GM12878 (cell line): ENCODE measurements around the gene UTP25. TPM values are rescaled to one million over a fixed set of nuclear protein-coding genes. Genes with fewer than 3 reads are reported as not detected.

Source experiments
- ATAC-seq: fragments of 200-7000 bp; cut with Tn5 transposase; 3 replicates; pipeline ENCODE4 v1.9.1; 2020; ENCODE audit warnings: mild to moderate bottlenecking, moderate library complexity
- BruUV-seq: library from RNA; stranded (reverse); fragments of 400-500 nt; replicated peaks from 2 replicates; lab custom pipeline; 2021; lab: Mats Ljungman, UMichigan
- CTCF ChIA-PET: fragments of 300-600 bp; sonication (Branson Sonifier 250); formaldehyde crosslinking; extraction: SDS; loops from one replicate; lab custom pipeline; 2021; ENCODE audit warnings: inconsistent platforms; lab: Yijun Ruan, JAX
- POLR2A ChIA-PET: fragments of 350-600 bp; formaldehyde crosslinking; extraction: SDS; loops from one replicate; lab custom pipeline; 2021; ENCODE audit warnings: inconsistent platforms; lab: Charles Lee
- RAD21 ChIA-PET: fragments of 300-600 bp; sonication (Branson Sonifier 250); formaldehyde crosslinking; loops from one replicate; lab custom pipeline; 2023; ENCODE audit warnings: antibody characterized with exemption; ENCODE audit not compliant: unreplicated experiment; lab: Charles Lee
- SMC1A ChIA-PET: fragments of 300-600 bp; sonication (Branson Sonifier 250); formaldehyde crosslinking; loops from one replicate; lab custom pipeline; 2023; ENCODE audit not compliant: unreplicated experiment, uncharacterized antibody; lab: Charles Lee
- DNase-seq: peaks from one replicate; pipeline ENCODE4 v3.0.0-alpha.2; 2011; ENCODE audit warnings: low read depth, low spot score
- FAIRE-seq: peaks from 3 replicates; lab custom pipeline; 2011; peaks lifted over from hg19 to GRCh38; lab: Jason Lieb, UNC
- H2AFZ ChIP-seq: 2 replicates; pipeline ENCODE4 v1.6.0; 2011; ENCODE audit warnings: low read depth, low read length, control low read depth; ENCODE audit not compliant: control insufficient read depth
- H3K27ac ChIP-seq: 2 replicates; pipeline ENCODE4 v1.5.1; 2011; ENCODE audit warnings: control low read depth; ENCODE audit not compliant: control insufficient read depth, insufficient read depth
- H3K27me3 ChIP-seq, 2 experiments: replicated peaks in 1 of 2; 2 replicates each; pipeline versions ENCODE4 v1.6.0 to v1.6.1; 2011; ENCODE audit warnings: low read length in 1 of 2; ENCODE audit not compliant: control insufficient read depth in 2 of 2, insufficient read depth in 2 of 2
- H3K36me3 ChIP-seq, 2 experiments: 2 replicates each; pipeline ENCODE4 v1.5.1; 2011; ENCODE audit warnings: low read length in 1 of 2; ENCODE audit not compliant: control insufficient read depth in 2 of 2, insufficient read depth in 2 of 2
- H3K4me1 ChIP-seq: 2 replicates; pipeline ENCODE4 v1.6.1; 2011; ENCODE audit warnings: mild to moderate bottlenecking, low read length, moderate library complexity, mixed read lengths; ENCODE audit not compliant: control insufficient read depth, insufficient read depth
- H3K4me2 ChIP-seq: 2 replicates; pipeline ENCODE4 v1.6.0; 2011; ENCODE audit warnings: control low read depth; ENCODE audit not compliant: control insufficient read depth, insufficient read depth
- H3K4me3 ChIP-seq: fragments of 200-600 bp; sonication (generic); 2 replicates; pipeline ENCODE4 v1.5.1; 2016
- H3K79me2 ChIP-seq: 2 replicates; pipeline ENCODE4 v1.6.0; 2011; ENCODE audit warnings: low read length; ENCODE audit not compliant: control insufficient read depth, insufficient read depth
- H3K9ac ChIP-seq: 2 replicates; pipeline ENCODE4 v1.8.0; 2011; ENCODE audit warnings: low read length, control low read depth, mixed read lengths; ENCODE audit not compliant: control insufficient read depth, insufficient read depth
- H3K9me3 ChIP-seq: replicated peaks from 3 replicates; pipeline ENCODE4 v1.5.1; 2011; ENCODE audit warnings: mild to moderate bottlenecking, low read length; ENCODE audit not compliant: control insufficient read depth, insufficient read depth
- H4K20me1 ChIP-seq: 2 replicates; pipeline ENCODE4 v1.6.0; 2011; ENCODE audit not compliant: control insufficient read depth, insufficient read depth
- CBFB ChIP-seq: IDR thresholded peaks from 2 replicates; pipeline ENCODE4 v1.6.1; 2016; ENCODE audit warnings: antibody characterized with exemption, low read depth
- CBX5 ChIP-seq: sonication (generic); IDR thresholded peaks from 2 replicates; pipeline ENCODE4 v1.6.1; 2016; ENCODE audit warnings: low read depth, moderate library complexity, mild to moderate bottlenecking, inconsistent platforms
- ETV6 ChIP-seq, 2 experiments: fragments of 450-650 bp in 1 of 2; IDR thresholded peaks in 1 of 2; conservative IDR thresholded peaks in 1 of 2; 2 replicates each; pipeline ENCODE4 v1.6.1; 2014; ENCODE audit warnings: antibody characterized with exemption in 1 of 2, borderline replicate concordance in 1 of 2, low read depth in 1 of 2, mild to moderate bottlenecking in 1 of 2, moderate library complexity in 1 of 2
- RELB ChIP-seq: fragments of 450-650 bp; IDR thresholded peaks from 2 replicates; pipeline ENCODE4 v1.6.1; 2017; ENCODE audit warnings: low read depth, mild to moderate bottlenecking, moderate library complexity
- SREBF2 ChIP-seq: IDR thresholded peaks from 2 replicates; pipeline ENCODE4 v1.6.1; 2012; ENCODE audit warnings: mild to moderate bottlenecking, low read length
- TCF3 ChIP-seq: IDR thresholded peaks from 2 replicates; pipeline ENCODE4 v1.6.1; 2012; ENCODE audit warnings: low read depth, mild to moderate bottlenecking, low read length, borderline replicate concordance; ENCODE audit not compliant: insufficient read depth
- WGBS: methylation state at CpG from one replicate; pipeline ENCODE4 v1.1.6; 2016; ENCODE audit warnings: low lambda C conversion rate; ENCODE audit not compliant: insufficient replicate concordance, insufficient coverage; ENCODE audit errors: missing lambda C conversion rate; 5-methylcytosine and 5-hydroxymethylcytosine counted together
- in situ Hi-C: fragments of 300-500 bp; cut with MboI; formaldehyde crosslinking; loops from 9 replicates; pipeline ENCODE4 v1.14.3; 2018; ENCODE audit warnings: mixed read lengths
- intact Hi-C: fragments of 100-400 bp; cut with micrococcal nuclease; formaldehyde crosslinking; loops from one replicate; pipeline ENCODE4 v1.14.2; 2022; ENCODE audit not compliant: unreplicated experiment
- polyA plus RNA-seq, 11 experiments: library from polyadenylated mRNA; depleted of rRNA in 4 of 11; unstranded in 6 of 11; stranded (reverse) in 5 of 11; fragments of >200 nt; fragmentation: Nextera tagmentation in 4 of 11; fragmentation: Illumina TruSeq in 1 of 11; extraction: Ambion mirVana in 4 of 11; extraction: Trizol in 1 of 11; gene quantifications; 1 replicate in 1 of 11; 2 replicates in 10 of 11; pipeline versions ENCODE4 v1.2.1 to v1.2.3, GENCODE V29; 2011 to 2016; ENCODE audit warnings: inconsistent platforms in 2 of 11, missing spikeins in 2 of 11, low read depth in 1 of 11
- total RNA-seq, 4 experiments: library from RNA; depleted of rRNA in 3 of 4; stranded (reverse); fragments of >200 nt in 3 of 4; fragmentation: Illumina TruSeq in 1 of 4; extraction: Trizol in 1 of 4; gene quantifications; 2 replicates each; pipeline versions ENCODE4 v1.2.1 to v1.2.3, GENCODE V29; 2013 to 2021
- TF ChIP-seq, protein P1 (sequence below), 3 experiments: IDR thresholded peaks in 2 of 3; conservative IDR thresholded peaks in 1 of 3; 2 replicates each; pipeline ENCODE4 v1.5.1; 2011; ENCODE audit warnings: low read depth in 3 of 3, low read length in 3 of 3, mild to moderate bottlenecking in 3 of 3, control low read depth in 2 of 3, moderate library complexity in 2 of 3, inconsistent platforms in 1 of 3, mixed read lengths in 1 of 3; ENCODE audit not compliant: control insufficient read depth in 2 of 3, insufficient read depth in 1 of 3; ENCODE audit errors: extremely low read depth in 1 of 3
- TF ChIP-seq, protein P2 (sequence below): fragments of 450-650 bp; IDR thresholded peaks from 2 replicates; pipeline ENCODE4 v1.6.1; 2018; ENCODE audit warnings: borderline replicate concordance, mild to moderate bottlenecking; ENCODE audit not compliant: partially characterized antibody

UTP25 gene
- total and polyA plus RNA-seq, 10 of the 15 experiments (the other 5 are each of a cell fraction or from before 2014, with no cell fraction given), result 3.0 to 13.3 (median 8.5) TPM

DNA sequence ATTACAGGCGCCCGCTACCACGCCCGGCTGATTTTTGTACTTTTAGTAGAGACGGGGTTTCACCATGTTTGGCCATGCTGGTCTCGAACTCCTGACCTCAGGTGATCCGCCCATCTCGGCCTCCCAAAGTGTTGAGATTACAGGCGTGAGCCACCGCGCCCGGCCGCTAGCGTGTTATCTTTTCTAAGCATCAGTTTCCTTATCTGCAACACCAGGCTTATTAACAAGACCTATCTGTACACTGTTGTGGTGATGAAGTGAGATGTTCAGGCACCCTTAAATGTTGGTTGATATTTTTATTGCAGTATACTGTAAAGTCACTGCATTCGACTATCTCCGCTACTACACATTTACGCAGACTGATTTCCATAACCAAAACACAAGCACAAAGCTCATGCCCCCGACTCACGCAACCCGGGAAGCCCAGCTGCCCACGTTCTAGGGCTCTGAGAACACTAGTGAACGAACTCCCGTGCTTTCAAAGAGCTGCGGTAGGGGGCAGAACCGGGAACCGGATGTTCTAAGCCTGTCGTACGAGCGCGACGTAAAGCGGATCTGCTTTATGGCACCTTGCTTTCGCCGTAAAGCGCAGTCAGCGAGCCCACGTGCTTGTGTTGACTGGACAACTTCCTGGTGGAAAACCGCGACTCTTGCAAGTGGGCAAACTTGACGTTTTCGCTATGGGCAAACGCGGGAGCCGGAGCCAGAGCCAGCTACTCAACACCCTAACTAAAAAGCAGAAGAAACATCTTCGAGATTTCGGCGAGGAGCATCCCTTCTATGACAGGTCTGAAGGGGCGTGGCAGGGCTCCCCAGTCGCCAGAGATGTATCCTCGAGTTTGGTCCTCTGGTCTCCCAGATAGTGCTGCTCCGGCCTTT lies at the start of gene UTP25 (continued):
- TF ChIP-seq, protein P1, sequence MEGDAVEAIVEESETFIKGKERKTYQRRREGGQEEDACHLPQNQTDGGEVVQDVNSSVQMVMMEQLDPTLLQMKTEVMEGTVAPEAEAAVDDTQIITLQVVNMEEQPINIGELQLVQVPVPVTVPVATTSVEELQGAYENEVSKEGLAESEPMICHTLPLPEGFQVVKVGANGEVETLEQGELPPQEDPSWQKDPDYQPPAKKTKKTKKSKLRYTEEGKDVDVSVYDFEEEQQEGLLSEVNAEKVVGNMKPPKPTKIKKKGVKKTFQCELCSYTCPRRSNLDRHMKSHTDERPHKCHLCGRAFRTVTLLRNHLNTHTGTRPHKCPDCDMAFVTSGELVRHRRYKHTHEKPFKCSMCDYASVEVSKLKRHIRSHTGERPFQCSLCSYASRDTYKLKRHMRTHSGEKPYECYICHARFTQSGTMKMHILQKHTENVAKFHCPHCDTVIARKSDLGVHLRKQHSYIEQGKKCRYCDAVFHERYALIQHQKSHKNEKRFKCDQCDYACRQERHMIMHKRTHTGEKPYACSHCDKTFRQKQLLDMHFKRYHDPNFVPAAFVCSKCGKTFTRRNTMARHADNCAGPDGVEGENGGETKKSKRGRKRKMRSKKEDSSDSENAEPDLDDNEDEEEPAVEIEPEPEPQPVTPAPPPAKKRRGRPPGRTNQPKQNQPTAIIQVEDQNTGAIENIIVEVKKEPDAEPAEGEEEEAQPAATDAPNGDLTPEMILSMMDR (IDR thresholded peaks at IDR 0.05 in 2 of 3, conservative IDR thresholded peaks at IDR 0.05 in 1 of 3; ENCODE audit: control insufficient read depth in 2 of 3, extremely low read depth in 1 of 3, insufficient read depth in 1 of 3, low read depth in 3 of 3, low read length in 3 of 3), result peak; percentile 75 to 81 (median 80)
- no peak for TF ChIP-seq SREBF2
- peak; percentile 65; the same call in 1 of the 2 replicates for TF ChIP-seq CBFB
- TF ChIP-seq TCF3, result 0 out of 2 replicates have a peak, but pooled peaks have one; percentile 21

- no TSS peak for BruUV-seq
- no peak overlapping the region for H2AFZ ChIP-seq
- DNase-seq (no peak), ATAC-seq (no peak), FAIRE-seq (no peak)
- H3K79me2 ChIP-seq, result no peaks in the 10 kb centered on the region
- TF ChIP-seq CBX5 (no peak), ETV6 (conservative IDR thresholded peaks at IDR 0.05 in 1 of 2, IDR thresholded peaks at IDR 0.05 in 1 of 2; ENCODE audit: borderline replicate concordance in 1 of 2, low read depth in 1 of 2) (no peak), RELB (no peak)
- TF ChIP-seq, protein P2, sequence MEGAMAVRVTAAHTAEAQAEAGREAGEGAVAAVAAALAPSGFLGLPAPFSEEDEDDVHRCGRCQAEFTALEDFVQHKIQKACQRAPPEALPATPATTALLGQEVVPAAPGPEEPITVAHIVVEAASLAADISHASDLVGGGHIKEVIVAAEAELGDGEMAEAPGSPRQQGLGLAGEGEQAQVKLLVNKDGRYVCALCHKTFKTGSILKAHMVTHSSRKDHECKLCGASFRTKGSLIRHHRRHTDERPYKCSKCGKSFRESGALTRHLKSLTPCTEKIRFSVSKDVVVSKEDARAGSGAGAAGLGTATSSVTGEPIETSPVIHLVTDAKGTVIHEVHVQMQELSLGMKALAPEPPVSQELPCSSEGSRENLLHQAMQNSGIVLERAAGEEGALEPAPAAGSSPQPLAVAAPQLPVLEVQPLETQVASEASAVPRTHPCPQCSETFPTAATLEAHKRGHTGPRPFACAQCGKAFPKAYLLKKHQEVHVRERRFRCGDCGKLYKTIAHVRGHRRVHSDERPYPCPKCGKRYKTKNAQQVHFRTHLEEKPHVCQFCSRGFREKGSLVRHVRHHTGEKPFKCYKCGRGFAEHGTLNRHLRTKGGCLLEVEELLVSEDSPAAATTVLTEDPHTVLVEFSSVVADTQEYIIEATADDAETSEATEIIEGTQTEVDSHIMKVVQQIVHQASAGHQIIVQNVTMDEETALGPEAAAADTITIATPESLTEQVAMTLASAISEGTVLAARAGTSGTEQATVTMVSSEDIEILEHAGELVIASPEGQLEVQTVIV, result no peak
- no peak overlapping the region for H3K27ac ChIP-seq
- H3K4me3 ChIP-seq, result no peak overlapping the region
- no peaks in the 10 kb centered on the region for H3K27me3 ChIP-seq
- no peaks in the 10 kb centered on the region for H4K20me1 ChIP-seq
- RAD21 ChIA-PET, result interaction anchor here (0.6 to 2.0 kb wide), 2 partner anchors 10 to 29 kb away, joined by 3 to 5 read pairs; no protein-coding TSS in a partner anchor
- peaks cover 7 to 19% of the 10 kb centered on the region in 2 experiments; a peak in 3 of 4 replicates for H3K36me3 ChIP-seq
- in situ Hi-C loops, result no loop called here
- 100% methylated on average over 1 of the region's 1 CpG for WGBS
- peaks cover 21% of the 10 kb centered on the region for H3K4me1 ChIP-seq
- SMC1A ChIA-PET, result interaction anchor here (0.8 to 1.9 kb wide), 3 partner anchors 10 to 43 kb away, joined by 3 to 7 read pairs (median 3); no protein-coding TSS in a partner anchor
- H3K9me3 ChIP-seq, result no peaks in the 10 kb centered on the region
- no peak overlapping the region for H3K4me2 ChIP-seq
- CTCF ChIA-PET, result interaction anchor here (0.9 to 7.6 kb wide), 3 partner anchors 10 to 45 kb away, joined by 3 to 56 read pairs (median 4); no protein-coding TSS in a partner anchor
- no peak overlapping the region for H3K9ac ChIP-seq
- intact Hi-C loops, result no loop called here
- POLR2A ChIA-PET, result no interaction called here
These were observed 49.7 kb upstream of the UTP25 start for GRCh38 chr1:209778102-209778501.
